ENCODE measurements around the gene TYR. TPM values are rescaled to one million over a fixed set of nuclear protein-coding genes. Genes with fewer than 3 reads are reported as not detected.
"Not testable (repeated sequence)": the region's sequence is repeated elsewhere in the genome, so short reads cannot be mapped to it uniquely, and the experiment has no call there.

TYR gene
- total and polyA plus RNA-seq, 12 donors, result not detected

DNA sequence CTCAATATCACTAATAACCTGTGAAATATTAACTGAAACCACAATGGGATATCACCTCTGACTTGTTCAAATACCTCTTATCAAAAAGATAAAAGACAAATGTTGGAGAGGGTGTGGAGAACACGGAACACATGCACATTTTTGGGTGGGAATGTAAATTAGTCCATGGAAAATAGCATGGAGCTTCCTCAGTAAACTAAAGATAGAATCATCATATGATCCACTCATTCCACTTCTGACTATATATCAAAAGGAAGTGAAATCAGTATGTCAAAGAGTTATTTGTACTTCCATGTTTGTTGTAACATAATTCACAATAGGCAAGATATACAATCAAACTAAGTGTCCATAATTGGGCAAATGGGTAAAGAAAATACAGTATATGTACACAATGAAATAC, 57.4 kb downstream of the TYR start:
- intact Hi-C loops (cut with DNase I), result no loop called here
- no peaks in the 10 kb centered on the region for H3K36me3 ChIP-seq
- DNase-seq (no peak), ATAC-seq (no peak)
- 44 to 47% methylated on average over 1 of the region's 1 CpG for WGBS, 2 donors
- H3K27me3 ChIP-seq, result no peaks in the 10 kb centered on the region
- no peaks in the 10 kb centered on the region for H3K4me1 ChIP-seq
- H3K27ac ChIP-seq, result no peak overlapping the region
- H3K4me3 ChIP-seq, result no peak overlapping the region
- H3K9me3 ChIP-seq, result peaks cover 0 to 17% (median 0%) of the 10 kb centered on the region in 11 donors
- TF ChIP-seq, protein P1, sequence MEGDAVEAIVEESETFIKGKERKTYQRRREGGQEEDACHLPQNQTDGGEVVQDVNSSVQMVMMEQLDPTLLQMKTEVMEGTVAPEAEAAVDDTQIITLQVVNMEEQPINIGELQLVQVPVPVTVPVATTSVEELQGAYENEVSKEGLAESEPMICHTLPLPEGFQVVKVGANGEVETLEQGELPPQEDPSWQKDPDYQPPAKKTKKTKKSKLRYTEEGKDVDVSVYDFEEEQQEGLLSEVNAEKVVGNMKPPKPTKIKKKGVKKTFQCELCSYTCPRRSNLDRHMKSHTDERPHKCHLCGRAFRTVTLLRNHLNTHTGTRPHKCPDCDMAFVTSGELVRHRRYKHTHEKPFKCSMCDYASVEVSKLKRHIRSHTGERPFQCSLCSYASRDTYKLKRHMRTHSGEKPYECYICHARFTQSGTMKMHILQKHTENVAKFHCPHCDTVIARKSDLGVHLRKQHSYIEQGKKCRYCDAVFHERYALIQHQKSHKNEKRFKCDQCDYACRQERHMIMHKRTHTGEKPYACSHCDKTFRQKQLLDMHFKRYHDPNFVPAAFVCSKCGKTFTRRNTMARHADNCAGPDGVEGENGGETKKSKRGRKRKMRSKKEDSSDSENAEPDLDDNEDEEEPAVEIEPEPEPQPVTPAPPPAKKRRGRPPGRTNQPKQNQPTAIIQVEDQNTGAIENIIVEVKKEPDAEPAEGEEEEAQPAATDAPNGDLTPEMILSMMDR (IDR thresholded peaks at IDR 0.05), result no peak

DNA sequence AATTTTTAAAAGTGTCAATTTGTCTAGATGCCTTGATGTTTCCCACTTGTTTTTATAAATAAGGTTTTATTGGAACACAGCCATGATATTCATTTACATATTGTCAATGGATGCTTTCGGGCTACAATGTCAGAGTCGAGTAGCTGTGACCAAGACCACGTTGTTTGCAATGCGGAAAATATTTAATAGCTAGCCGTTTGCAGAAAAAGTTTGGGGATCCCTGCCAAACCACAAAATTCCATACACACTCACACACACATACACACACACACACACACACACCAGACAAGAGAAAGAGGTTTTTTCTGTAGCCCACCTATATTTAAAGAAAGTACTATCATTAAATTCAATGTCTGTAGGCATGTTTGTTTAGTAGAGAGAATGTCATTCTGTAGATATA, 58.3 kb downstream of the TYR start:
- Histone ChIP-seq H3K4me3 (no peak overlapping the region), H3K27me3 (no peaks in the 10 kb centered on the region), H3K4me1 (no peaks in the 10 kb centered on the region), H3K27ac (no peak overlapping the region), H3K36me3 (no peaks in the 10 kb centered on the region), H3K9me3 (peaks cover 0 to 18% (median 0%) of the 10 kb centered on the region in 11 donors)
- DNase-seq (no peak), ATAC-seq (no peak)
- intact Hi-C loops (cut with DNase I), result no loop called here
- TF ChIP-seq, protein P1 (IDR thresholded peaks at IDR 0.05), result no peak
- 83 to 88% methylated on average over 5 of the region's 5 CpGs for whole genome bisulfite sequencing, 2 donors

DNA sequence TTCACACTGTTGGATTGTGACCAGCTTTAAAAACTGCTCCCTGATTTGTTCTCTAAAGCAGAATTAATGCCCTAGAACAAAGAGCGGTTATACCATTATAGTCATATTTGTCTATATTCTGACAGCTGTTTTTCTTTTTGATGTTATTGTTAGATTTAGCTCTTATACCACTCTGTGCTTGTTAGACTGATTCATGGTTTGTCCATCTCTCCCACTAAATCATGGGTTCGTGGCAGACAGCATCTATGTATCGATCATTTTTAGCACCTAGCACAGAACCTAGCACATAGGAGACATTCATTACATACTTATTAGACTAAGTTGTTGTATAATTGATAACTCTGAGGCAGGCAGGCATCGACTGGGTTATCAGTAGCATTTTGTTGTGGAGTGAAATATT, 69.3 kb downstream of the TYR start:
- H3K9me3 ChIP-seq; H3K36me3 ChIP-seq; H3K27ac ChIP-seq; ATAC-seq; intact Hi-C loops (cut with DNase I); DNase-seq; H3K4me3 ChIP-seq; H3K4me1 ChIP-seq; H3K27me3 ChIP-seq: not testable (repeated sequence)
- WGBS, 2 donors, result 75 to 76% methylated on average over 4 of the region's 4 CpGs

DNA sequence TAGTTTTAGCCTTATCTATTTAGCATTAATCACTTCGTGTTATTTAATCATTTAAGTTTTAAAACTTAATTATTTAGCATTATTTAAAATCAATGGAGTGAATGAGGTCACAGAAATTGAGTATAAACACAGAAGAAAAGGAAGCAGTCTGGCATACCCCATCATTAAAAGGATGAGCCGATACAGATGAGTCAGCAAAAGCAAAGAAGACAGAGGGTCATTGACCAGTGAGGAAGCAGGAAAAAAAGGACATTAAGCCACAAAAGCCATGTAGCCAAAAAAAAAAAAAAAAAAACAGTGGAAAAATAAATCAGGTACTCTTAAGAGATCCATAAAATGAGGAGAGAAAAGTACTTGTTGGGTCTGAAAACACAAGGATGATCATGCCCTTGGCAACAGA, 71.5 kb downstream of the TYR start:
- no peak overlapping the region for H3K4me3 ChIP-seq
- H3K4me1 ChIP-seq, result no peaks in the 10 kb centered on the region
- no peaks in the 10 kb centered on the region for H3K9me3 ChIP-seq
- WGBS, 2 donors, result 54 to 72% methylated on average over 2 of the region's 2 CpGs
- DNase-seq (no peak), ATAC-seq (no peak)
- no peak overlapping the region for H3K27ac ChIP-seq
- intact Hi-C loops (cut with DNase I), result no loop called here
- H3K27me3 ChIP-seq, result no peaks in the 10 kb centered on the region
- TF ChIP-seq, protein P1 (IDR thresholded peaks at IDR 0.05), result no peak
- H3K36me3 ChIP-seq, result no peaks in the 10 kb centered on the region

DNA sequence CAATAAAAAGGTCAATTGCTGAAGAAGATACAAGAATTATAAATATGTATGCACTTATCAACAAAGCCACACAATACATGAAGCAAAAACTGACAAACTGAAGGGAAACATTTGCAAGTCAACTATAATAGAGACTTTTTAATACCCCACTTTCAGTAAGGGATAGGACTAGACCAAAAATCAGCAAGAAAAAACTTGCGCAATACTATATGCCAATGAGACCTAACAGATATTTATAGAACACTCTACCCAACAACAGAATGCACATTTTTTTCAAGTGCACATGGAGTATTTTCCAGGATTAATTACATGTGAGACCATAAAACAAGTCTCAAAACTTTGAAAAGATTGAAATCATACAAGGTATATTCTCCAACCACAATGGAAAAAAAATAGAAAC, 83.8 kb downstream of the TYR start:
- H3K4me1 ChIP-seq; H3K4me3 ChIP-seq; intact Hi-C loops (cut with DNase I); DNase-seq; H3K27ac ChIP-seq; H3K9me3 ChIP-seq; H3K36me3 ChIP-seq; ATAC-seq; H3K27me3 ChIP-seq: not testable (repeated sequence)
- 96 to 100% methylated on average over 1 of the region's 1 CpG for WGBS, 2 donors
